22Rv1 (cell line): Measurements from ENCODE around the gene CTBP1.

Experiments used
- CTCF ChIP-seq: fragments of 450-650 bp; IDR thresholded peaks from 2 replicates; pipeline ENCODE4 v1.5.1; 2017; ENCODE audit warnings: mild to moderate bottlenecking
- ZFX ChIP-seq: fragments of 450-650 bp; IDR thresholded peaks from 2 replicates; pipeline ENCODE4 v1.6.1; 2017; ENCODE audit warnings: antibody characterized with exemption, borderline replicate concordance

- no peak for TF ChIP-seq CTCF
- no peak for TF ChIP-seq ZFX
Observed at GRCh38 chr4:1285151-1285789, 36.3 kb upstream of the CTBP1 start.
